ENCODE measurements around the gene PLD6. TPM values are rescaled to one million over a fixed set of nuclear protein-coding genes. Genes with fewer than 3 reads are reported as not detected.

The PLD6 gene
- total RNA-seq, 1 donor from 2014 or later: 2.3 TPM

DNA sequence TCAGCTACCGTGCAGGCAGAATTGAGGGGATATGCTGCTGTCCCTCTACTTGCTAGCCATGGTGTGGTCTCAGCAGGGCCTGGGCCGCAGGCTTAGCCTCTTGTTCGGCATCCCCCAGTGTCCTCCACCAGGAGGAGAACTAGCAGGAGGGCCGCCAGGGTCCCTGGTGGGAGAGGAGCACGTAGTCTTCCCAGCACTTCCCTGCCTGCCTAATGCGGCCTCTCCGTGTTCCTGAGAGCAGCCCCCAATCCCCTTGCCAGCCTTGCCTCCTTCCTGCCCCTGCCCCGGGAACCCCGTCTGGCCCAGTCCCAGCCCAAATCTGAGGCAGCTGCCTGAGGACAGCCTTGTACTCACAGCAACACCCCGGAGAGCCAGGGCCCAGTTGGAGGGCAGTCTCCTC, 38.1 kb downstream of the PLD6 start:
- Mint-ChIP-seq H3K27ac (no peak overlapping the region), H3K36me3 (peaks cover 43% of the 10 kb centered on the region), H3K4me3 (no peak overlapping the region), H3K9me3 (no peaks in the 10 kb centered on the region), H3K4me1 (peaks cover 8% of the 10 kb centered on the region), H3K27me3 (ENCODE audit: low read depth) (no peaks in the 10 kb centered on the region)
- DNase-seq (ENCODE audit: low spot score in 2 of 2, unreplicated experiment in 2 of 2): no peak
- TF ChIP-seq CTCF (IDR thresholded peaks at IDR 0.05; ENCODE audit: unreplicated experiment): no peak

- no peak for TF ChIP-seq CTCF (IDR thresholded peaks at IDR 0.05; ENCODE audit: unreplicated experiment)
- H3K4me1 Mint-ChIP-seq: peaks cover 8% of the 10 kb centered on the region
- no peaks in the 10 kb centered on the region for H3K9me3 Mint-ChIP-seq
- H3K4me3 Mint-ChIP-seq: no peak overlapping the region
- peaks cover 44% of the 10 kb centered on the region for H3K36me3 Mint-ChIP-seq
- H3K27me3 Mint-ChIP-seq (ENCODE audit: low read depth): no peaks in the 10 kb centered on the region
- H3K27ac Mint-ChIP-seq: no peak overlapping the region
- no peak for DNase-seq (ENCODE audit: low spot score in 2 of 2, unreplicated experiment in 2 of 2)
These were observed 38.8 kb downstream of the PLD6 start for GRCh38 chr17:17167356-17167755.

DNA sequence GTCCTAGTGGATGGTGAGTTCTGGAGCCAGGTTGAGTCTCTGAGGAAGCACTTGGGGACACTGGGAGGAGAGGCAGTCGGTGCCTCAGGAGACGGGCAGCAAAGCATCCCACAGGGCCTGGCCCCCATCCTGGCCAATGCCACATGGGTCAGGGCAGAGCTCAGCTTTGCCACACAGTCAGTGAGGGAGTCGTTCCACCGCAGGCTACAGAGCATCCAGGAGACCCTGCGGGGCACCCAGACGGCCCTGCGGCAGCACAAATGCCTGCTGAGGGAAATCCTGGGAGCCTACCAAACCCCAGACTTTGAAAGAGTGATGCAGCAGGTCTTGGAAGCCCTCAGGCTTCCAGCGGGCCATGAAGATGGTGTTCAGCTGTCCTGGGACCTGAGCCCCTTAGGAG, 39.7 kb downstream of the PLD6 start:
- no peak for TF ChIP-seq CTCF (IDR thresholded peaks at IDR 0.05; ENCODE audit: unreplicated experiment)
- Mint-ChIP-seq H3K4me3 (no peak overlapping the region), H3K36me3 (peaks cover 49% of the 10 kb centered on the region), H3K27ac (no peak overlapping the region), H3K4me1 (peaks cover 8% of the 10 kb centered on the region), H3K27me3 (ENCODE audit: low read depth) (no peaks in the 10 kb centered on the region), H3K9me3 (no peaks in the 10 kb centered on the region)
- no peak for DNase-seq (ENCODE audit: low spot score in 2 of 2, unreplicated experiment in 2 of 2)

DNA sequence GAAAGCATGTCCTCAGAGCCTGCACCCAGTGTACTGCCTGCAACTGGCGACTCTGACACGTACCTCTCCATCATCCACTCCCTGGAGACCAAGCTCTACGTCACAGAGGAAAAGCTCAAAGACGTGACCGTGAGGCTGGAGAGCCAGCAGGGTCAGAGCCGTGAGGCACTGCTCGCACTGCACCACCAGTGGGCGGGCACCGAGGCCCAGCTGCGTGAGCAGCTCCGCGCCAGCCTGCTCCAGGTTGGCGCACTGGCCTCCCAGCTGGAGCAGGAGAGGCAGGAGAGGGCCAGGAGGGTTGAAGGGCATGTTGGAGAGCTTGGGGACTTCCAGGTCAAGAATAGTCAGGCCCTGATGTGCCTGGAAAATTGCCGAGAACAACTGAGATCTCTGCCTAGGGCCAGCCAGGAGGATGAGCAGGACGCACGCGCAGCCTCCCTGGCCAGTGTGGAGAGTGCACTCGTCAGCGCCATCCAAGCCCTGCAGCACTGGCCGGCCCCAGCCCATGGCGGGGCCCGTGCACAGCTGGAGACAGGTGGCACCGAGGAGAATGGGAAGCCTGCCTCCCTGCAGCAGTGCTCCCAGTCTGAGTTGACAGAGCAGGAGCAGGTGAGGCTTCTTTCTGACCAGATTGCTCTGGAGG, 40.3 kb downstream of the PLD6 start:
- Mint-ChIP-seq H3K4me1 (peaks cover 6% of the 10 kb centered on the region), H3K4me3 (no peak overlapping the region), H3K36me3 (peaks cover 46% of the 10 kb centered on the region), H3K27ac (no peak overlapping the region), H3K27me3 (ENCODE audit: low read depth) (no peaks in the 10 kb centered on the region), H3K9me3 (no peaks in the 10 kb centered on the region)
- DNase-seq (ENCODE audit: low spot score in 2 of 2, unreplicated experiment in 2 of 2): no peak
- no peak for TF ChIP-seq CTCF (IDR thresholded peaks at IDR 0.05; ENCODE audit: unreplicated experiment)

- DNase-seq (ENCODE audit: low spot score in 2 of 2, unreplicated experiment in 2 of 2): no peak
- Mint-ChIP-seq H3K36me3 (peaks cover 48% of the 10 kb centered on the region), H3K4me1 (no peaks in the 10 kb centered on the region), H3K27me3 (ENCODE audit: low read depth) (no peaks in the 10 kb centered on the region), H3K9me3 (no peaks in the 10 kb centered on the region), H3K4me3 (no peak overlapping the region), H3K27ac (no peak overlapping the region)
- no peak for TF ChIP-seq CTCF (IDR thresholded peaks at IDR 0.05; ENCODE audit: unreplicated experiment)
These were observed 41.5 kb downstream of the PLD6 start for GRCh38 chr17:17164676-17165075.

GRCh38 chr17:17164156-17164555, 42.0 kb downstream of the PLD6 start:
- DNase-seq (ENCODE audit: low spot score in 2 of 2, unreplicated experiment in 2 of 2): no peak
- Mint-ChIP-seq H3K4me3 (no peak overlapping the region), H3K27me3 (ENCODE audit: low read depth) (no peaks in the 10 kb centered on the region), H3K27ac (no peak overlapping the region), H3K4me1 (no peaks in the 10 kb centered on the region), H3K9me3 (no peaks in the 10 kb centered on the region), H3K36me3 (peaks cover 52% of the 10 kb centered on the region)
- no peak for TF ChIP-seq CTCF (IDR thresholded peaks at IDR 0.05; ENCODE audit: unreplicated experiment)

Data from mesothelial cell of epicardium (in vitro differentiated cells).